Measurements from ENCODE around the gene MEGF11.

Gene MEGF11

DNA sequence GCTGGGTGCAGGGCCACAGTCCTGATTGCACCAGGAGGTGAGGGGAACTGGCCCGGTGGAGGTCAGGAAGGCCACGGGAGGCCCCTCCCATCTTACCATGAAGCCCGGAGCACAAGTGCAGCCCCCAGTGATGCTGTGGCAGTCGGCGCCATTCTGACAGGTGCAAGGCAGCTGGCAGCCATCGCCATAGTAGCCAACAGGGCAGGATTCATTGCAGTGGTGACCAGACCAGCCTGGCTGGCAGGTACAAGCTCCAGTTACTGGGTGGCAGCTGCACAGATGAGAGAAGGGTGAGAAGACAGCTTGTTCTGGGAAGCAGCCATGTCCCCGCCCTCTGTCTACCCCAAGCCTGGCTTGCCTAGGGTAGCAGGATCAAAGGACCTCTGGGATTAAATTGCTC lies 296.1 kb downstream of the MEGF11 start:
- DNase-seq, result peak; percentile 58

DNA sequence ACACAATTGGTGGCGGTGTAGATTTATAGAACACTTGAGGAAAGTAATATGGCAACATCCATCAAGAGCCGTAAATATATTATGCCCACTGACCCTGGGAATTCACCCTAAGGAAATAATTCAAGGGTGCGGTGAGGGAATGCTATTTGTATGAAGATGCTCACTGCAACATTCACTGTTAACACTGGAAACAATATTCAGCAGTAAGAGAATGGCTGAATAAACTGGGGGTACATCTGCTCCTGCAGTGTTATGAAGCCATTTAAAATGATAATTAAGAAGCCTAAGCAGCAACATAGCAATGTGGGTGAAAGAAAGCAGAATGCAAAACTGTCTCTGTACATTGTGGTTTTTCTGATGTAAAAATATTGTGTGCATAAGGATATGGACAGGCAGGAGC lies 296.7 kb downstream of the MEGF11 start:
- no peak for DNase-seq

DNA sequence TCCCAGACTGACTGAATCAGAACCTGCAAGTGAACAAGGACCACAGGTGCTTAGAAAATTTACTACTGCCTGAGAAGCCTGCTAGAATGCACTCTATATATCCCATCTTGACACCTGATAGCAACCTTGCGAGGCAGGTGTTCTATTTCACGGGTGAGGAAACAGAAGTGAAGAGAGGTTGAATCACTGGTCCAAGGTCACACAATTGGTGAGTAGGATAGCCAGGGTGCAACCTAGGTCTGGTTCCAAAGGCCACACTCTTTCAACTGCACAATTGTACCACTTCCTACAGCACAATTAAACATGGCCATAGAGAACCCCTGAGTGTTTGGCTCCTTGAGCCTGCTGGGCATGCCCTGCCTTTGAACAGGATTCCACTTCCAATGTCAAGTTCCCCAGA lies 297.2 kb downstream of the MEGF11 start:
- peak; percentile 64 for DNase-seq

DNA sequence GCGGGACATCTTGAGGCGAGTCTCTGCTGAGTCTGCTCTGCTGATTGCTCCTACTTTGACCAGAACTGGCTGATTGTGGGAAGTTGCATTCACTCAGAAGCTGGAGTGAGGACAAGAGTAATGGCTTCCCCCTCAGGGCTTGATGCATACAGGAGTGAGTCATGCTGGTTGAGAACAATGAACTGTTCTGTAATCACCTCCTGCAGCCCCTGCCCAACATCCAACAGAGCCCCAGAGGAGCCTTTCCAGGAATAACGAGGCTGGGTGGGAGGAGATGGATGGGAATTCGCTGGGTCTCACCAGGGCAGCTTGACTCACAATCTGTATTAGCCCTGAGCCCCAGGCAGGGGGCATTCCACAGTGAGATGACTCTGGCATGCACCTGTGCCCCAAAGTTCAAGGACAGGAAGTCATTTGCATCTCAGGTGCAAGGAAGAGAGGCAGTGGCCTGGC lies 299.2 kb downstream of the MEGF11 start:
- peak; percentile 48 for DNase-seq

DNA sequence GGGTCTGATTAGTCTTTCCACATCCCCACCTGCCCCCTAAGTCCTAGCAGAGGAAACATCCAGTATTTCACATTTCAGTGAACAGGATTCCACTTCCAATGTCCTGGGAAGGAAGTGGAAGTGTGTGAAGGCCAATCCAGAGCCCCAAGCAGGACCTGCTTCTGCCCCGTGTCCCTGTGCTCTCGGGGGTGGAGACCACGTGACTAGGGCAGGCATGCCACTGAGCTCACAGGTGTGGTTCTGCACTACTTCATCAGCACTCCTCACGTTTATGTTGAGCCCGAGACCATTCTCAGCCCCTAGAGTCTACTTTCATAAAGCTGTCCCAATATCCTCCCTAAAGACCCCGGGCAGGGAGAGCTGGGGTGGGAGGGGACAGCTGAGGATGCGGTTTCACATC lies 299.9 kb downstream of the MEGF11 start:
- DNase-seq, result no peak

DNA sequence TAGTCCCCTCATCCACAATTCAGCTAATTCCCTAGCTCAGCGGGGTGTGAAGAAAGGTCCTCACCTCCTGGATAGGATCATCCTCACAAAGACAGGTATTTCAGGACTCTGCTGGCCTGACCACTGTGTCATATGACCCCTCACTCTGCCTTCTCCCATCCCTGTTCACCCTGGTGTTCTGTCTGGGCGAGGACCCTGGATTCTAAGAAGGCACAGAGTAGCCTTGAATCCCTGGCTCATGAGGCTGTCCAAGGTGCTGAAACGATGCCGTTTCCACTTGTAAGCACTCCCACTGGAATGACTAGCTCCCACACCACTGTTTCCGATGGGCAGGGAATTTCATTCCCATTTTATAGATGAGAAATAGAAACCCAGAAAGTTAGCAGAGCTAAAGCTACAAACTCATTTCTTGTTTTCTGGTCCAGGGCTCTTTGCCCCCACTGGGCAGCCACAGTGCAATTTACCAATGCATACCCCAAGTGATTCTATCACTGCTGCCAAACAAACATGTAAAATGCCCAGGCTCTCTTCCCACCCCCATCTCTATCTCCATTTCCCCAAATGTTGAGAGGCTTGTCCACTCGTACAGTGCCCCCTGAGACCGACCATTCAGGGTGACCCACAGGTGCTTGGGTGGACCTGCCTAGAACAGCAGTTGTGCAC lies 301.0 kb downstream of the MEGF11 start:
- DNase-seq, result no peak

DNA sequence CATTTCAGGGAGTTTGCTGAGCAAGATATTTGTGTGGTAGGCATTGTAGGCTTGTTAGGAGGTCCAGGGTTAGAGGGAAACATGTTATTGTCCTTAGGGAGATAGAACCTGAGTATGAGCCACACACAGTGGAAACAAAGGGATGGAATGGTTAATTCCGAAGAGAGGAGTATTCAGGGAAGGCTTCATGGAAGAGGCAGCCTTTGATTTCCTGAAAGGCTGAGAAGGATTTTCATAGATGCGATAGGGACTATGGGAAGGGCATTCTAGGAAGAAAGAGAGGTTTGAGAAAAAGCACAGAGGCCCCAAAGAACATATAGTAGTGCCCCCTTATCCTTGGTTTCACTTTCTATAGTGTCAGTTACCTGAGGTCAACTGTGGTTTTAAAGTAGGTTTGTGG lies 302.5 kb downstream of the MEGF11 start:
- no peak for DNase-seq

DNA sequence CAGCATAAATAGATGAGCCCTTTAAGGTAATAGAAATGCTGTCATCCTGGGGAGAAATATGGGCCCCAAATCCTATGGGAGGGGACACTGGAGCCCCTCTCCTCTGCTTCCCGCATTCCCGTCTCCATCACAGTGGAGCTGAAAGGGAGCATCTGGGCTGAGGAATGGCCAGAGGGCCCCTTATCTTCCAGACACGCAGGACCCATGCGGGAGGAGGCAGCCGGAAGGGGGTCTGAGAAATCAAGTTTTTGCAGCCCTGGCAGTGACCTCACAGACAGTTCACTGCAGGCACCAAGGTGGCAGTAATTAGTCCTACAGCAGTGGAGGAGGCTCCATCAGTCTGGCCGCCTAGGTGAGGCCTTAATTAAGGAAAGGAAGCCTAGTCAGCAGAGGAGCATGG lies 304.1 kb downstream of the MEGF11 start:
- no peak for DNase-seq

DNA sequence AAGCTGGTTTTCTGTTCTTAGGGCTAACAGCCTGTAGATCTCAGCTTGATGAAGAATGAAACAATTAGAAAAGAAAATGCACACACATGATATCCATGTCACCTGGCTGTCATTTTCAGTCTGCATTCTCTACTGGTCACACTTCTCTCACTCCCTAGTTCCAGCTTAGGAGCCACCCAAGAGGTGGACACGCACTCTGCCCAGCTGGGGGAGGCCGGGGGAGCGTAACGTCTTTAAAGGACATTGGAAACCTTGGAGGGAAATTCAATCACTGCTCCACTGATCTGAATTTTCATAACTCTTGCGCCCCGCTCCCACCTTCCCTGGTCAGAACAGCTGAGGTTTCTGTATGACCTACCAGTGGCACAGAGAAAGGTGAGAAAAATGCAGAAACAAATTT lies 304.5 kb downstream of the MEGF11 start:
- DNase-seq, result no peak

DNA sequence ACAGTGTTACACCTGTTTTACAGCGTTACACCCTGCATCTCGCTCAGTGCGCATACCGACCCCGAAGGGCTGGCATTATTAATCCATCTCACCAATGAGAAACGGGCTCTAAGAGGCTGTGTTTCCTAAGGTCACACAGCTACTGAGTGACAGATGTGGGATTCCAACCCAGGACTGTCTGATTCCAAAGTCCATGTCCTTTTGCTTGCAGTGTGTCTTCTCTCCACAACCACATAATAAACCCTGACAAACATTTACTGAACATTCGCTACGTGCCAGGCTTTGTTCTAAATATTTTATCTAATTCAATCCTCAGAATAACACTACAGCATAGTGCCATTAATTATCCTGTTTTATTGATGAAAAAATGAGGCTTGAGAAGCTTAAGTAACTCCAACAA lies 305.2 kb downstream of the MEGF11 start:
- no peak for DNase-seq

DNA sequence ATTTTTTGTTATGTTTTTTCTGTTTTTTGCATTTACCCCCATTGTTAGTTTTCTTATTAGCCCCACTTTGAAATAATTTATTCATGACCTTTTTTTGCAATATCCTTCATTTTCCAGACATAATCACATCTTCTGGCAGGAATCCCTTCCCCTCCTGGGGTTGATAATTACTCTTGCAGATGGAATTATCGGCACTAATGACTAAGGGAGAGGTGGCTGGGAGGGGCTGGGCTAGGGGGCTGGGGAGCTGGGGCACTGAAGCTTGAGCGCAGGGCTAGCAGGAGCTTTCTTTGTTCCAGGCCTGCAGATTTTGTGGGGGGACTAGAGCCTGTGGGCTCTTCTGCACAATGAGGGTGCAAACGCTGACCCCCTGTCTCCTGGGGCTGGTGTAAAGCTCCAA lies 306.5 kb downstream of the MEGF11 start:
- no peak for DNase-seq

DNA sequence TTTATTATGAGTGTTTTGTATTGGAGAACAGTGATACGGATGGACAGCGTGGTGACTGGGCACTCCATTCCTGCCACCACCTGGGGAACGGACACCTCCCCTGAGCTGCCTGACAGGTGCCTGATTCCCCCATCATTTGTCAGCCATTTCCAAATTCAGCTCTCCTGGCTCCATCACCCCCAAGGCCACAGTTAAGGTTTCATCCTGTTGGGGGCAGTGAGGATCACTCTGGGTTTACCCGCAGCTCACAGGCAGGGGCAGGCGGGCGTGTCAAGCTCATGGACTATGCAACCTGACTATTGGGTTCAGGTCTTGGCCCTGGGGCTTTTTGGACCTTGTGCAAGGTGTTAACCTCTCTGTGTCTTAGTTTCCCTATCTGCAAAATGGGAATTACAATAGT lies 307.9 kb downstream of the MEGF11 start:
- DNase-seq, result no peak

DNA sequence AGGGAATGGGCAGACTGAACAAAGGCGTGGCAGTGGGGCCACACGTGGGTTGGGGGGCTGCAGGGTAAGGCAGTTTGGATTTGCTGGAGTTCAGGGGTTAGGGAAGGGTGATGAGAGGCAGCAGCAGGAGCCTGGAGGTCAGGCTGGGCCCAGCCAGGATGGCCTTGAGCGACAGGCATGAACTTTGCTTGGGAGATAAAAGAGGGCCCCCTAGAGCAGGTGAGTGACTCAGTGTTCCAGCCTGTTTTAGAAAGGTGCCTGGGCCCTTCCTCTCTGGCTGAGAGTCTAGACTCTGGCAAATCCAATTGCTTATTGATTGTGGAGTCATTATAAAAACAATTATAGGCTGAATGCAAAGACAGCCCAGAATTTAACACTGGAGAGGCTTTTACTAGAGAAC lies 309.1 kb downstream of the MEGF11 start:
- DNase-seq, result no peak

DNA sequence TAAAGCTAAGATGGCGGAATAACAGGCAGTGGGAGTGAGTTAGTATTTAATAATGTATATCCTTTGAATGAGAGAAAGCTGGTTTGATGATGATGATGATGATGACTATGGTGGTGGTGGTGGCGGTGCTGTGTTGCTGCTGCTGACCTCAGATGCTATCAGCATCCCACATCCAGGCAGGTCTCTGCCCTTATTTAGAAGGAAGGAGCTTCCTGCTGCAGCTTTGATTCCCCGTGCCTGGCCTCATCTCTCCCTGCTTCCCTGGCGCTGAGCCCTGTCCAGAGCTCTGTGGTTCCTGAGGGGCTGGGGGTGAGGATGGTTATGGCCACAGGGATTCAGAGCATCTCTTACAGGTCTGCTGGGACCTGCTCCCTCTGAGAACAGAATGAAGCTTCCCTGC lies 311.1 kb downstream of the MEGF11 start:
- DNase-seq, result no peak

DNA sequence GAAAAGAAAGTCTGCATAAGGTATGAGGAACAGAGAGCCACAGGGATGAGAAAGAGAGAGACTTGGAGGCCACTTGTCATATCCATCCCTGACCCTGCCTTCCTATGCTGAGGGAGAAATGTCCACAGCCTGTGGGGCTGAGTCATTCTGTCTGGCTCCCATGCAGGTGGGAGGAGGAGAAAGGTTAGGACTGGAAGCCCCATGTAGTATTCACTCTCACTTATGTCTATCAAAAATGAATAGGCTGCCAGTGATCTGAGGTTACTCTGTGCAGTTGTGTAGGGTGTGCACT lies 313.0 kb downstream of the MEGF11 start:
- no peak for DNase-seq

DNA sequence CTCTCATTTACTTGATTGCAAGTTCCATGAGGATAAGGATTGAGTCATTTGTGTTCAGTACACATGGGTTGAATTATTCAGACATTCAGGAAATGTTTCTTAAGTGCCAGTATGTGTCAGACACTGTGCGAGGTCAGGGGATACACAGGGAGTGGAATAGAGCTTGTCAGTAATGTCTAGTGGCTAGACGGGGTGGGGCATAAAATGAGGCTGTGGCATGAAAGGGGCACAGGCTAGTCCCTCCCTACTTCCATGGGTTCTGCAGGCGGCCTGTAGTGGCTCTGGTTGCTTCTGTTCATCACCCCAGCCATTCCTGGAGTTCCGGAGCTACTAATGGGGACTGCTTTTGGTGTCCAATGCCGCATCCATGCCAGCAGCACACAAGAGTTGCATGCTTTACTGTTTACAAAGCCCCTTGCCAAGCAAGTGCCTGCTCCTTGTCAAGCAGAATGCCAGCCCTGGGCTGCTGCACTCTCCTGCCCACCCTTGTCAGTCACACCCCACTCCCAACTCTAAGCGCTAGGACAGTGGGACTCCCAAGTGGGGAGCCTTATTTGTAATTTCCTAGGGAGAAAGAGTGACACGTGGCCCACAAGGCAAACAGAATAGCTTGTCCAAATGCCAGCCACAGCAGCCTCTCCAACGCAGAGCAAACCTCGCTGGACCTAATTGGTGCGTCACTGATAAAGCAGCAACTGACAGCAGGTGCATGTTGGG lies 313.5 kb downstream of the MEGF11 start:
- peak; percentile 66 for DNase-seq

DNA sequence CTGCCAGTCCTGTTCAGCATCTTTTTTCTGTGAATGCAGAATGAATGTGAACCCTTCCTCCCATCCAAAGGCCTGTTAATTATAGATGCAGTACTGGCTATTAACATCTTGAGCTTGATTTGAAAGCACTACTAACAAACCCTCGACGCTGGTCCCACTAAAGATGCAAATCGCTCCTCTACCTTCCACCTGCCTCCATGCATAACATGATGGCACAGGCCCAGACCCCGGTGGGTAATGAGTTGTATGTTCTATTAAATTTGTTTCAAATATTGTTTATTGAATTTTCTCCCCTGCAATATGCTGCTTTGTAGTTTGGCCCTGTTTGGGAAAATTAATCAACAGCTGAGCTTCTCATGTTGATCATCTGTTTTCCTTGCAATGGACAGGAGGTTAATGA lies 314.9 kb downstream of the MEGF11 start:
- DNase-seq, result no peak

DNA sequence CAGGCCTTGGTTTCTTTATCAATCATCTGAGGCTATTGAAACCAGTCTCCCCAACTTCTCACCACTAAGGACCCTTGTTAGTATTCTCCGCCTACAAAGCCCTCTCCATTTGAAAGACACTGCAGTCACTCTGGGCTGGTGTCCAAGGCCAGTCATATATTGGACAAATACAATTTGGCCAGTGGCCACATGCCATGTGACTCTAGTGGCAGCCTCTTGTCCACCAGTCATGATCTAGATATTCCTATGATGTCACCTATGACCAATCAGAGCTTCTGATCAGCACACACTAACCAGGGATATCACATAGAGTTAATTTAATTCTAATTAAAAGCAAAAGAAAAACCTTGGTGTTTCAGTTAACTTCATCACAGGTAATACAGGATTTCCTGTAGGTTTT lies 316.1 kb downstream of the MEGF11 start:
- DNase-seq, result no peak

DNA sequence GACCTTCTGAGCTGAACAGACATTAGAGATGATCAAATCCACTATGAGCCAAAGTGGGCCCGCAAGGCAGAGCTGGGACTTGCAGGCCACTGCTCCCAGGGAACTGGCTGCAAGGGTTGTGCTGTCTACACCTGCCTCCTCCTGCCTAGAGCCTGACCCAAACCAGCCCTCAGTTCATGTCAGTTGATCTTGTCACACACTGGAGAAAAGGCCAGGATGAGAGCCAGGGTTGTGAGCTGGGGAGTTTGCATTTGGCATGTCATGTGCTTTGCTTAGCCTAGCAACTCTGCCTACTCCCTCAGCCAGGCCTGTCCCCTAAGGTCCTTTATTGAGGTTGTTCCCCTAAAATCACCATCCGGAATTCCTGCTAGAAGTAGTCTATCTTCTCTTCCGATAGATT lies 316.5 kb downstream of the MEGF11 start:
- DNase-seq, result no peak

DNA sequence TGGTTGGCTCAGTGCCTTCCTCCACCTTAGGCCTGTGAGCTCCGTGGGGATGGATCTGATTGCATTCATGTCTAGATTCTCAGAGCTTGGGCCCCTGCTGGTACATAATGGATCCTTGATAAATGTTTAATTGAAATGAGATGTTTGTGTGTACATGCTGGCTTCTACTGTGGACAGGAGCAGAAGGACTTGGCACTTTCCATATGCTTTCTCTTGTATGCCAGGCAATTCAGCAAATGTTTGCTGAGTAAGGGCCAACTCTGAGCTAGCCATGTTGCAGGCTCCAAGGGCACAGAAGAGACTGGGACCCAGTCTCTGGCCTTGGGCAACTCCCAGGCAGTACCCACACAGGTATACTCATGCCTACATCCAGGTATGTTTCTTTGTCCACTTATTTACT lies 317.3 kb downstream of the MEGF11 start:
- DNase-seq, result no peak

DNA sequence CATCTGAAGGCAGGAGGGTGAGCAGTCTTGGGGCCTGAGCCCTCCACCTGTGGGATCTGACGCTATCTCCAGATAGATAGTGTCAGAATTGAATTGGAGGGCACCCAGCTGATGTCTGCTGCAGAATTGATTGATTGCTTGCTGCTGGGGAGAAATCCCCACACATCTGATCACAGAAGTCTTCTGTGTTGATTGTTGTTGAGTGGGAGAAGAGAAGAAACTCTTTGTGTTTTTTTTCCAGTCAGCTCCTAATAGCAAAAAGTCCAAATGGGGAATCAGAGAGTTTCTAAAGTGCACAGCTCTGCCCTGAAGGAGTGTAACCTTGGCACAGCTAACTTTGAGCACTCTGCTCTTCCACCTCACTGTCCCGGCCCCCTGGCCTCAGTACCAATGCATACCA lies 318.2 kb downstream of the MEGF11 start:
- DNase-seq, result no peak

DNA sequence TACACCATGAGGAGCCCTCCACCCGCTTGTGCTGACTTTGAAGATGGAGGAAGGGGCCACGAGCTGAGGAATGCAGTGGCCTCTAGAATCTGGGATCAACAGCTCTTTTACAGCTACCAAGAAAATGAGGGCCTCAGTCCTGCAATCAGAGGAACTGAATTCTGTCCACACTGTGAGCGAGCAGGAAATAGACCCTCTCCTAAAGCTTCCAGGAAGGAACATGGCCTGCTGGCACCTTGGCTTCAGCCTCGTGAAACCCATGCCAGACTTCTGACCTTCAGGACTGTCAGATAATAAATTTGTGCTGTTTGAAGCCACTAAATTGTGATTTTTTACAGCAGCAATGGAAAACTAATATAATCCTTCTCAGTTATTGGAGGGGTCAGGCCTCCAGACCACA lies 322.3 kb downstream of the MEGF11 start:
- DNase-seq, result no peak

DNA sequence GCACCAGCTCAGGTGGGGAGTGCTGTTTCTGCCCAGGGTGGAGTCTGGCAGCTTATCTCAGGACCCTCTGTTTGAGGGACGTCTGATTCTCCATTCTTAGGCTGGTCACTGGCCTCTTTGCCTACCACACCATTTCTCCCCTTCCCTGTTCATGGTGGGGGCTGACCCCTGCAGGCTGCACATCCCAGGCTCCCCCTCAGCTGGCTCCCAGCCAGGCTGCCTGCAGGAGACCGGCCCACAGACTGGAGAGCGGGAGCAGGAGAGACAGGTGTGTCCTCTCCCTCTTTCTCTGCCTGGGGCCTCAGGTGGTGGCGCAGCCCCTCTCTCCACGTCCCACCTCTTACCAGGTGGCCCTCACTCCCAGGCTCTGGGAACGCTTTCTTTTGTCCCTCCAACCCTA lies 323.4 kb downstream of the MEGF11 start:
- peak; percentile 22 for DNase-seq

DNA sequence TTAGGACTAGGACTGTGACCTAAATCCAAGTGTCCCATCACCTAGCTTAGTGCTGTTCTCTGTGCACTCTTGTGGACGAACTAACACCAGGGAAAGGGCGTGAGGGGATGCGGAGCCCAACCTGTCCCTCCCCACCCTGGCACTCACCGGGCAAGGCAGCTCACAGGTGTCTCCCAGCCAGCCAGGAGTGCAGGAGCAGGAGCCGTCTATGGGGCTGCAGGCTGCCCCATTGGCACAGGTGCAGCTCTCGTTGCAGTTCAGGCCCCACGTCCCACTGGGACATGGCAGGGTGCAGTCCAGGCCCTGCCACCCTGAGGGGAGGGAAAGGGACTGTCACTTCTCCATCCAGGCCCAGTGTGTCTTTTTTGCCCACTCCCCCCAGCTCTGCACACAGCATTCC lies 324.0 kb downstream of the MEGF11 start:
- DNase-seq, result no peak

DNA sequence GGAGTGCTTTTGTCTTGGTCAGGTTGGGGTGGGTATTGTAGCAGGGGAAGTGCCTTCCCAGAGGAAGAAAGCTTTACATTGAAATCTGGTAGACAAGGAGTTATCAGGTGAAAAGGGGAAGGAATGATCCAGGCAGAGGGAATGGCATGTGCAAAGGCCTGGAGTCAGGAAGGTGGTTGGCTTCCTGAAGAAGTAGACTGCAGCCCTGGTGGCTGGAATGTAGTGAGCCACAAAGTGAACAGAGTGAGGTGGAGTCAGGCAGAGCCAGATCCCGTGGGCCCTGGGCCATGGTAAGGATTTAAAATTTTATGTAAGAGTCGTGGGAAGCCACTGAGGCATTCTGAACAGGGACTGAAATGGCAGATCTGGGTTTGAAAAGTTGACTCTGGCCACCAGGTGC lies 326.0 kb downstream of the MEGF11 start:
- no peak for DNase-seq

Measured in NCI-H510A treated with DMSO at 0.1 percent for 48 hours (cell line).